Spleen (tissue), 11 donors: ENCODE data around the gene LOXHD1. TPM values are rescaled to one million over a fixed set of nuclear protein-coding genes. Genes with fewer than 3 reads are reported as not detected.

Experiments
- DNase-seq: peaks from one replicate; pipeline ENCODE4 v3.0.0-alpha.2; 2020
- H3K27ac ChIP-seq, 8 donors: fragments of 200-600 bp; sonication (generic) in 7 of 8; 1 replicate in 4 of 8; 2 replicates in 4 of 8; pipeline versions ENCODE4 v1.5.0 to v1.8.0; 2016 to 2021; ENCODE audit warnings: inconsistent platforms in 4 of 8, mild to moderate bottlenecking in 4 of 8, moderate library complexity in 1 of 8
- H3K27me3 ChIP-seq, 7 donors: fragments of 200-600 bp; sonication (generic) in 6 of 7; replicated peaks in 1 of 7; 1 replicate in 4 of 7; 2 replicates in 3 of 7; pipeline versions ENCODE4 v1.5.0 to v1.8.0; 2016 to 2021; ENCODE audit warnings: inconsistent platforms in 3 of 7, mild to moderate bottlenecking in 1 of 7
- H3K36me3 ChIP-seq, 6 donors: fragments of 200-600 bp; sonication (generic) in 5 of 6; 1 replicate in 4 of 6; 2 replicates in 2 of 6; pipeline versions ENCODE4 v1.5.0 to v1.8.0; 2016 to 2021; ENCODE audit warnings: inconsistent platforms in 2 of 6
- H3K4me1 ChIP-seq, 6 donors: fragments of 200-600 bp; sonication (generic) in 5 of 6; 1 replicate in 3 of 6; 2 replicates in 3 of 6; pipeline versions ENCODE4 v1.5.0 to v1.8.0; 2016 to 2021; ENCODE audit warnings: inconsistent platforms in 3 of 6
- H3K4me3 ChIP-seq, 8 donors: fragments of 200-600 bp; sonication (generic) in 7 of 8; 1 replicate in 4 of 8; 2 replicates in 4 of 8; pipeline versions ENCODE4 v1.5.0 to v1.8.0; 2016 to 2021; ENCODE audit warnings: inconsistent platforms in 4 of 8, mild to moderate bottlenecking in 4 of 8, moderate library complexity in 2 of 8
- H3K9me3 ChIP-seq, 8 donors: fragments of 200-600 bp; sonication (generic) in 7 of 8; 1 replicate in 4 of 8; 2 replicates in 4 of 8; pipeline versions ENCODE4 v1.5.0 to v1.8.0; 2016 to 2021; ENCODE audit warnings: inconsistent platforms in 4 of 8
- CTCF ChIP-seq, 11 experiments: fragments of 200-600 bp in 7 of 11; fragments of 450-650 bp in 4 of 11; sonication (generic) in 4 of 11; IDR thresholded peaks in 8 of 11; conservative IDR thresholded peaks in 3 of 11; 1 replicate in 7 of 11; 2 replicates in 4 of 11; pipeline versions ENCODE4 v1.4.0 to v1.8.0; 2016 to 2021; ENCODE audit warnings: antibody characterized with exemption in 11 of 11, inconsistent platforms in 4 of 11, mild to moderate bottlenecking in 1 of 11
- POLR2A ChIP-seq, 3 donors: fragments of 450-650 bp; IDR thresholded peaks; one replicate each; pipeline ENCODE4 v1.5.1; 2017; ENCODE audit warnings: antibody characterized with exemption in 3 of 3, mild to moderate bottlenecking in 1 of 3
- POLR2AphosphoS5 ChIP-seq, 3 donors: sonication (generic); formaldehyde crosslinking; IDR thresholded peaks; one replicate each; pipeline ENCODE4 v1.5.1; 2017; ENCODE audit warnings: antibody characterized with exemption in 3 of 3
- WGBS, 5 donors: extraction: QIAGEN DNeasy Blood & Tissue Kit in 3 of 5; methylation state at CpG; one replicate each; pipeline versions ENCODE4 v1.1.5 to v1.1.7; 2013 to 2018; 5-methylcytosine and 5-hydroxymethylcytosine counted together
- intact Hi-C: fragments of 100-400 bp; cut with DNase I; formaldehyde crosslinking; loops from one replicate; pipeline ENCODE4 v1.15.0; 2023; ENCODE audit warnings: low total_unique reads
- polyA plus RNA-seq, 3 donors: library from polyadenylated mRNA; stranded (reverse); fragments of 200-250 nt; gene quantifications; one replicate each; pipeline ENCODE4 v1.2.1, GENCODE V29; 2013
- total RNA-seq, 7 donors: library from RNA; depleted of rRNA in 3 of 7; stranded (reverse); fragments of >200 nt in 3 of 7; fragmentation: NEBNext Ultra II Directional in 4 of 7; extraction: Animal tissue kit (Norgen Biotek cat#: 25700) in 4 of 7; gene quantifications; one replicate each; pipeline versions ENCODE4 v1.1.0 to v1.2.1, GENCODE V29; 2016 to 2021
- donor health status: healthy with polysubstance abuse.
- donor health status: DM: no; HTN: no; CAD: no; lungs with moderate emphysema.
- donor health status: DM: no; HTN: no; CAD: no.
- donor health status: Bipolar disorder and iron deficiency.
- donor health status: healthy.
- donor health status: DM: no; HTN: no; CAD: no.
- donor health status: DM: yes; HTN: yes; CAD: no.

Gene LOXHD1
- total and polyA plus RNA-seq, 10 donors, result 0.09 to 6.0 (median 2.1) TPM

GRCh38 chr18:46435031-46435430, 222.0 kb downstream of the LOXHD1 start:
- intact Hi-C loops, result no loop called here
- no peaks in the 10 kb centered on the region for H3K4me1 ChIP-seq
- TF ChIP-seq POLR2A (IDR thresholded peaks at IDR 0.05) (no peak), CTCF (IDR thresholded peaks at IDR 0.05 in 8 of 11, conservative IDR thresholded peaks at IDR 0.05 in 3 of 11) (no peak), POLR2AphosphoS5 (IDR thresholded peaks at IDR 0.05) (no peak)
- WGBS, 5 donors, result 84 to 95% (median 91%) methylated on average over 5 to 9 of the region's 9 CpGs
- H3K27me3 ChIP-seq, result peaks cover 0 to 11% (median 0%) of the 10 kb centered on the region in 7 donors
- H3K9me3 ChIP-seq, result no peaks in the 10 kb centered on the region
- H3K4me3 ChIP-seq, result no peak overlapping the region
- peaks cover 0 to 8% (median 0%) of the 10 kb centered on the region in 6 donors for H3K36me3 ChIP-seq
- no peak overlapping the region for H3K27ac ChIP-seq
- DNase-seq, result no peak

DNA sequence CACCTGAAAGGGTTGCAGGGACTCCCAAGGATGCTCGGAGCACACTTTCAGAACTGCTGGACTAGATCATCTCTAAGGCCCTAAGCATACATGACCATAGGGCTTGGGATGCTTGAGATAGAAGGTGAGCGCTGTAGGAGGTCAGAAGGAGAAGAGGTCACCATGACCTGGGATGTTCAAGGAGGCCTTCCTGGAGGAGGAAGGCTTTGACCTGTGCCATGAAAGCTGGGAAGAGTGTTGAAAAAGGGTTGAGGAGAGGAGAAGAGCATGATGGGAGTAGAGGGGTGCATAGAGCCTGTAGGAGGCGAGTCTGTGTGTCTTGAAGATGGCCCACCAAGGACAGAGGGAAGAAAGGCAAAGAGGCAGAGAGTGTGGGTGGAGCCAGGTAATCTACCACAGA, 222.4 kb downstream of the LOXHD1 start:
- no peaks in the 10 kb centered on the region for H3K4me1 ChIP-seq
- TF ChIP-seq POLR2A (IDR thresholded peaks at IDR 0.05) (no peak), CTCF (IDR thresholded peaks at IDR 0.05 in 8 of 11, conservative IDR thresholded peaks at IDR 0.05 in 3 of 11) (no peak), POLR2AphosphoS5 (IDR thresholded peaks at IDR 0.05) (no peak)
- H3K4me3 ChIP-seq, result no peak overlapping the region
- no peaks in the 10 kb centered on the region for H3K9me3 ChIP-seq
- no peak for DNase-seq
- intact Hi-C loops, result no loop called here
- H3K27me3 ChIP-seq, result peaks cover 0 to 11% (median 0%) of the 10 kb centered on the region in 7 donors
- peaks cover 0 to 8% (median 0%) of the 10 kb centered on the region in 6 donors for H3K36me3 ChIP-seq
- 83 to 98% (median 94%) methylated on average over 3 of the region's 3 CpGs for WGBS, 5 donors
- no peak overlapping the region for H3K27ac ChIP-seq

DNA sequence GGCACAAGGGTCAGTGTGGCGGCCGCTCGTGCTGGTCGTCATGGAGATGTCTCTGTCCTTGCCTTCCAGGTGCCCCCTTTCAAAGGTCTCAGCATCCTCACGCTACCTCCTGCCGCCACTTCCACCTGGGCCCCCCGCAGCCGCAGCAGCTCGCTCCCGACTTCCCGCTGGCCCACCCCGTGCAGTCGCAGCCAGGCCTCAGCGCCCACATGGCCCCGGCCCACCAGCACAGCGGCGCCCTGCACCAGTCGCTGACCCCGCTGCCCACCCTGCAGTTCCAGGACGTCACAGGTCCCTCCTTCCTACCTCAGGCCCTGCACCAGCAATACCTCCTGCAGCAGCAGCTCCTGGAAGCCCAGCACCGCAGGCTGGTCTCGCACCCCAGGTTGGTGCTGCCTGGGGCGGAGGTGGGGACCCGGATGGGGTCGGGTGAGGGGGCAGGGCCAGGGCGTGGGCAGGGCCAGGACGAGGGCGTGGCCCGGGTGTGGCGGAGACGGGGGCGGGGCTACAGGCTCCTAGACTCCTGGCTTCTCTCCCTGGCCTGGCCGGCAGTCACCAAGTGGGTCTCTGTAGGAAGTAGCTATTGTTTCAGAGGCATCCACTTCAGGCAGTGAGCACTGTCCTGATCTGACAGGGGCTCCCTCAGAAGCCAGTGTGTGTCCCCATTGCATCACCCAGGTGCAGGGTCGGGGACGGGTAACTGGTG, 223.7 kb downstream of the LOXHD1 start:
- DNase-seq, result no peak
- H3K4me3 ChIP-seq, result no peak overlapping the region

More for the DNA sequence above, 223.7 kb downstream of the LOXHD1 start:
- H3K9me3 ChIP-seq, result no peaks in the 10 kb centered on the region
- H3K27me3 ChIP-seq, result peaks cover 0 to 11% (median 0%) of the 10 kb centered on the region in 7 donors
- WGBS, 5 donors, result 57 to 77% (median 66%) methylated on average over 10 to 35 of the region's 35 CpGs
- no peak overlapping the region for H3K27ac ChIP-seq
- peaks cover 0 to 8% (median 0%) of the 10 kb centered on the region in 6 donors for H3K36me3 ChIP-seq
- intact Hi-C loops, result no loop called here
- TF ChIP-seq POLR2AphosphoS5 (IDR thresholded peaks at IDR 0.05) (no peak), POLR2A (IDR thresholded peaks at IDR 0.05) (no peak), CTCF (IDR thresholded peaks at IDR 0.05 in 8 of 11, conservative IDR thresholded peaks at IDR 0.05 in 3 of 11) (no peak)
- no peaks in the 10 kb centered on the region for H3K4me1 ChIP-seq
